ENCODE results near the gene BPIFB3.
"Not testable (repeated sequence)": the region's sequence is repeated elsewhere in the genome, so short reads cannot be mapped to it uniquely, and the experiment has no call there.

The BPIFB3 gene

GRCh38 chr20:33091147-33091546 is 37.4 kb downstream of the BPIFB3 start:
- DNase-seq (ENCODE audit: low read depth): no peak

DNA sequence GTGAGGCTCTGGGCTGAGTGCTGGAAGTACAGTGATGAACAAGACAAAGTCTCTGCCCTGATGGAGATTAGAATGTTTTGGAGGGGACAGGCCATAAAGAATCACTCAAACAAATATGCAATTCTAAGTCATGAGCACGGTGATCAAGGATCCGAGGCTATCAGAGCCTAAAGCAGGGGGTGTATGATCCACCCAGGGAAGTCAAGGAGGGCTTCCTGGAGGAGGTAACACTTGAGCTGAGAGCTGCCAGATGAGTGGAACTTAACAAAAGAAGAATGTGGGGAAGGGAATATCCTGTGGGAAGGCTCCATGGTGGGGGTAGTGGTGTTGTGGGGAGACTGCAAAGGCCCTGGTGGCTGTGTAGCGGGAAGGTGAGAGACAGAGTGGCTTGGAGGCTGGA is 38.0 kb downstream of the BPIFB3 start:
- DNase-seq (ENCODE audit: low read depth): no peak

DNA sequence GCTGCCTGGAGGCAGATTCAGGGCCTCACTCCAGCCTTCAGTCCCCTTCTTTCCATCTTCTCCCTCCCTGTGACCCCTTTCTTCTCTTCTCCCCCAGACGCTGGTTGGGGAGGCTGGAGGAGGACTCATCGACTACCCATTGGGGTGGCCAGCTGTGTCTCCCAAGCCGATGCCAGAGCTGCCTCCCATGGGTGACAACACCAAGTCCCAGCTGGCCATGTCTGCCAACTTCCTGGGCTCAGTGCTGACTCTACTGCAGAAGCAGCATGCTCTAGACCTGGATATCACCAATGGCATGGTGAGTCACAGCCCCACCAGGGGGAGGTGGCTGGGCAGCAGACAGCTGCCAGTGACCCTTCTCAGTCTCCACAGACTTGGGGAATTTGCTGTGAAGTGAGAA is 38.7 kb downstream of the BPIFB3 start:
- no peak for DNase-seq (ENCODE audit: low read depth)

- no peak for DNase-seq (ENCODE audit: low read depth)
Measured at GRCh38 chr20:33093074-33093473, 39.4 kb downstream of the BPIFB3 start.

DNA sequence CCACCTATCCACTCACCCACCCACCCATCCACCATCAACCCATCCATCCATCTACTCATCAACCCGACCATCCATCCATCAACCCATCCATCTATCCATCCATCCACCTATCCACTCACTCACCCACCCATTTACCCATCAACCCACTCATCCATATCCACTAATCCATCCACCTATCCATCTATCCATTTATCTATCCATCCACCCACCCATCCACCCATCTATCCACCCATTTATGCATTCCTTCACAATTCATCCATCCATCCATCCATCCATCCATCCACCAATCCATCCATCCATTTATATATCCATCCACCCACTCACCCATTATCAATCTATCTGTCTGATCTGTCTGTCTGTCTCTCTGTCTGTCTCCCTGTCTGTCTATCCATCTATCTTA is 39.9 kb downstream of the BPIFB3 start:
- no peak for DNase-seq (ENCODE audit: low read depth)

DNA sequence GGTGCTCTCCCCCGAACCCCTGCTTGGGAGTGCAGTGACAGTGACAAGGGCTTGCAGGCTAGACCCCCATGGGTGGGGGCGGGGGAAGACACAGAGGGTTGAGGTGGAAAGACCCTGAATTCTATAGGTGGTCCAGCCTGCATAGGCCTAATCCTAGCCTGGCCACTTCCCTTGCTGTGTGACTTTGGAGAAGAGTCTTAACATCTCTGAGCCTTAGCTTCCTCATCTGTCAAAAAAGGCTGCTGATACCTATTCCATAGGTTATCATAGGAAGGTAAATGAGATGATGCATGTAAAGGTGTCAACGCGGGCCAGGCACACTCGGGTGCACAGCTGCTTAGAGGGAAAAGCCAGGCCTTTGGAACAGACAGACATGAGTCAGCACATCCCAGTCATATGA is 41.5 kb downstream of the BPIFB3 start:
- DNase-seq (ENCODE audit: low read depth): no peak

DNA sequence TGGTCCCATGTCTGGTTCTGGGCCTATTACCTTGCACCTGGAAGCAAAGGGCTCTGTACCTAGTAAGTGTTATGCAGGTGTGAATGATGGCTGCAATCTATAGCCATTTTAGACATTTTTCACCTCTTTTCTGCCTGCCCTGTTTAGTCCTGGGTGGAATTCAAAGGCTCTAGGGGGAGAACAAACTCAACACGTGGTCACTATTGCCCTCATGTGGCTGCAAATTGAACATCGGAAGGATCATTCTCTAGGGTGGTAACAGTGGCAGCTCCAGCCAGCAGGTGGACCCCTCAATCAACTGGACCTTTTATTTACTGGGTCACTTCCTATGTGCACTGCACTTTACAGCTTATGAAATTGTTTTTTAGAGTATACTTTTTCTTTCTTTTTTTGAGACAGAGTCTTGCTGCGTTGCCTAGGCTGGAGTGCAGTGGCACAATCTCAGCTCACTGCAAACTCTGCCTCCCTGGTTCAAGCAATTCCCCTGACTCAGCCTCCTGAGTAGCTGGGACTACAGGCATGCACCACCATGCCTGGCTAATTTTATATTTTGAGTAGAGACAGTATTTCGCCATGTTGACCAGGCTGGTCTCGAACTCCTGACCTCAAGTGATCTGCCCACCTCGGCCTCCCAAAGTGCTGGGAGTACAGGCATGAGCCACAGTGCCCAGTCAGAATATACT is 42.3 kb downstream of the BPIFB3 start:
- peak; percentile 81 for DNase-seq (ENCODE audit: low read depth)

GRCh38 chr20:33097001-33097400 is 43.3 kb downstream of the BPIFB3 start:
- DNase-seq (ENCODE audit: low read depth): no peak

- DNase-seq (ENCODE audit: low read depth): peak; percentile 24
Measured at GRCh38 chr20:33099843-33100538, 46.3 kb downstream of the BPIFB3 start.

GRCh38 chr20:33103556-33103955 is 49.9 kb downstream of the BPIFB3 start:
- DNase-seq (ENCODE audit: low read depth): no peak

DNA sequence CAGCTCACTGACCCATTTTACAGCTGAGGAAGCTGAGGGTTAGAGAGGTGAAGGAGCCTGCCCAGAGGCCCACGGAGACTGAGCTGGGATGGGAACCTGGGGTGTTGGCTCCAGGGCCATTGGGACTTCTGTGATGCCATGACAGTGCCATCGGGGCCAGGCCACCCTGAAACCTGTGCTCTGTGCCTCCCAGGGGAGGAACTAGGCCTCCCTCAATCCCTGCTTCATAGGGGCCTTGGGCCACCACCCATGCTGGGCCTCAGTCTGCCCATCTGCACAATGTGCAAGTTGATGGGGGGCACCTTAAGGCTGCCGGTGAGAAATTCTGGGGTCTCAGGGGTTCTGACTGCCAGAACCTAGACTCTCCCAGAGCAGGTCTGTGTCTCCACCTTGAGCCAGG is 50.6 kb downstream of the BPIFB3 start:
- no peak for DNase-seq (ENCODE audit: low read depth)

GRCh38 chr20:33105316-33105924 is 51.7 kb downstream of the BPIFB3 start:
- no peak for DNase-seq (ENCODE audit: low read depth)

DNA sequence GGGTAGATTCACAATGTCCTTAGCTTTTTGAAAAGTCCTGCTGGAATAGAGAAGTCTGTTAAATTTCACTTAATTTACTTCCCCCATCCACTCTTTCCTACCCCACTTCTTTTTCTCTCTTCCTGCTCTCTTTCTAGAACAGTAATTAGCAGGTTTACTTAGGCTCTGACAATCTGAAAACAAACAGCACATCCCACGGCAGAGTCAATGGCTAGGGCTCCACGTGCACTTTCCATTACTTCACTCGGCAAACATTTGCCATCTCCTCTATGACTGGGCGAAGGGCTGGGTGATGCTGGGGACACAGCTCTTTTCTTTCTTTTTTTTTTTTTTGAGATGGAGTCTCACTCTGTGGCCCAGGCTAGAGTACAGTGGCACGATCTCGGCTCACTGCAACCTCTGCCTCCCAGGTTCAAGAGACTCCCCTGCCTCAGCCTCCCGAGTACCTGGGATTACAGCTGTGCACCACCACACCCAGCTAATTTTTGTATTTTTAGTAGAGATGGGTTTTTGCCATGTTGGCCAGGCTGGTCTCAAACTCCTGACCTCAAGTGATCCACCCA is 52.4 kb downstream of the BPIFB3 start:
- DNase-seq (ENCODE audit: low read depth): not testable (repeated sequence)

DNA sequence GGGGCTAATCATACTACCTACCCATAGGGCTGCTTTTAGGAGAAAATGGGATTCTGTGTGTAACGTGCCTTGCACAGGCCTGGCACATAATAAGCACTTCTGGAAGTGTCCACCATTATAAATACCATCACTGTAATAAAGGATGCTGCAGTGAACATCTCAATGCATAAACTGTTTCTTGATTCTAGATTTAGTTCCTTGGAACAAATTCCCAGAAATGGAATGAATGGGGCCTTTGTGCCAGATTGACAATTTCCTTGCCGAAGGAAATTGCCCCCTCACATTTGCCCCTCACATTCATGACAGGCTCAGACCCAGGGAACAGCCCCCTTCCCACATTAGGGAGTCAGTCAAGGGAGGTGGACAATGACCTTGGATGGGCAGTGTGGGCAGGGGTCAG is 55.0 kb downstream of the BPIFB3 start:
- no peak for DNase-seq (ENCODE audit: low read depth)

GRCh38 chr20:33110147-33110825 is 56.6 kb downstream of the BPIFB3 start:
- no peak for DNase-seq (ENCODE audit: low read depth)

- no peak for DNase-seq (ENCODE audit: low read depth)
Measured at GRCh38 chr20:33111306-33111705, 57.6 kb downstream of the BPIFB3 start.

- no peak for DNase-seq (ENCODE audit: low read depth)
Measured at GRCh38 chr20:33112547-33113386, 59.1 kb downstream of the BPIFB3 start.

DNA sequence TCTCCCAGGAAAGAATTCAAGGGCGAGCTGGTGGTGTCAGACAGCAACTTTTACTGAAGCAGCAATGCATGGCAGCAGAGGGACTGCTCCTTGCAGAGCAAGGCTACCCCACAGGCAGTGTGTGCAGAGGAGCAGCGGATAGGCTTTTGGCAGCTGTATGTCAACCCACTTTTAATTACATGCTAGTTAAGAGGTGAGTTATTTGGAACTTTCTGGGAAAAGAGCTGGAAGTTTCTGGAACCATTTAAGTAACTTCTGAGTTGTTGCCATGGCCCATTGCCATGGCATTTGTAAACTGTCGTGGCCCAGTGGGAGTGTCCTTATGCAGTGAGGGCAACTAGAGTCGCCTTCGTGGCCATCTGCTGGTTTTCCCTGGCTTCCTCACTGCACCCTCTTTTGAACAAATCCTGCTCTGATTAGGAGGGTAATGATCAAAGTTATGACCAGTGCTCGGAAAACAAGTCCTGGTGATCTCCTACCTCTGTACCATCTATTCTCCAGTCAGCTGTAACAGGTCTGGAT is 59.7 kb downstream of the BPIFB3 start:
- no peak for DNase-seq (ENCODE audit: low read depth)

- DNase-seq (ENCODE audit: low read depth): not testable (repeated sequence)
Measured at GRCh38 chr20:33115501-33115900, 61.8 kb downstream of the BPIFB3 start.

- DNase-seq (ENCODE audit: low read depth): peak; percentile 52
Measured at GRCh38 chr20:33119725-33120720, 66.3 kb downstream of the BPIFB3 start.
